ENCODE measurements around the gene INPP5A.
"Not testable (repeated sequence)": the region's sequence is repeated elsewhere in the genome, so short reads cannot be mapped to it uniquely, and the experiment has no call there.

The INPP5A gene

GRCh38 chr10:132592790-132593383 lies 55.3 kb downstream of the INPP5A start:
- DNase-seq (ENCODE audit: low read depth in 2 of 2, low spot score in 1 of 2), result no peak

GRCh38 chr10:132593389-132593788 lies 55.8 kb downstream of the INPP5A start:
- DNase-seq (ENCODE audit: low read depth in 2 of 2, low spot score in 1 of 2), result no peak

- DNase-seq (ENCODE audit: low read depth in 2 of 2, low spot score in 1 of 2), result no peak
These were observed 56.6 kb downstream of the INPP5A start for GRCh38 chr10:132593900-132594876.

GRCh38 chr10:132595021-132595420 lies 57.4 kb downstream of the INPP5A start:
- DNase-seq (ENCODE audit: low read depth in 2 of 2, low spot score in 1 of 2), result no peak

- DNase-seq (ENCODE audit: low read depth in 2 of 2, low spot score in 1 of 2), result no peak
These were observed 58.3 kb downstream of the INPP5A start for GRCh38 chr10:132595854-132596253.

- DNase-seq (ENCODE audit: low read depth in 2 of 2, low spot score in 1 of 2), result no peak
These were observed 59.2 kb downstream of the INPP5A start for GRCh38 chr10:132596742-132597279.

GRCh38 chr10:132597654-132598053 lies 60.1 kb downstream of the INPP5A start:
- no peak for DNase-seq (ENCODE audit: low read depth in 2 of 2, low spot score in 1 of 2)

GRCh38 chr10:132599023-132599618 lies 61.5 kb downstream of the INPP5A start:
- not testable (repeated sequence) for DNase-seq (ENCODE audit: low read depth in 2 of 2, low spot score in 1 of 2)

GRCh38 chr10:132599732-132600131 lies 62.1 kb downstream of the INPP5A start:
- no peak for DNase-seq (ENCODE audit: low read depth in 2 of 2, low spot score in 1 of 2)

- DNase-seq (ENCODE audit: low read depth in 2 of 2, low spot score in 1 of 2), result no peak
These were observed 62.8 kb downstream of the INPP5A start for GRCh38 chr10:132600416-132600815.

GRCh38 chr10:132601567-132601966 lies 64.0 kb downstream of the INPP5A start:
- no peak for DNase-seq (ENCODE audit: low read depth in 2 of 2, low spot score in 1 of 2)

GRCh38 chr10:132602614-132603013 lies 65.0 kb downstream of the INPP5A start:
- DNase-seq (ENCODE audit: low read depth in 2 of 2, low spot score in 1 of 2), result no peak

GRCh38 chr10:132603851-132604533 lies 66.4 kb downstream of the INPP5A start:
- no peak for DNase-seq (ENCODE audit: low read depth in 2 of 2, low spot score in 1 of 2)

- DNase-seq (ENCODE audit: low read depth in 2 of 2, low spot score in 1 of 2), result no peak
These were observed 67.1 kb downstream of the INPP5A start for GRCh38 chr10:132604686-132605085.

- no peak for DNase-seq (ENCODE audit: low read depth in 2 of 2, low spot score in 1 of 2)
These were observed 67.8 kb downstream of the INPP5A start for GRCh38 chr10:132605390-132605789.

GRCh38 chr10:132606031-132606491 lies 68.5 kb downstream of the INPP5A start:
- DNase-seq (ENCODE audit: low read depth in 2 of 2, low spot score in 1 of 2), result no peak

GRCh38 chr10:132606536-132607316 lies 69.1 kb downstream of the INPP5A start:
- no peak for DNase-seq (ENCODE audit: low read depth in 2 of 2, low spot score in 1 of 2)

- no peak for DNase-seq (ENCODE audit: low read depth in 2 of 2, low spot score in 1 of 2)
These were observed 69.9 kb downstream of the INPP5A start for GRCh38 chr10:132607491-132607890.

GRCh38 chr10:132607961-132608495 lies 70.4 kb downstream of the INPP5A start:
- no peak for DNase-seq (ENCODE audit: low read depth in 2 of 2, low spot score in 1 of 2)

Measured in stimulated activated CD8-positive, alpha-beta memory T cell treated with anti-CD3 and anti-CD28 coated beads, Interleukin-4, amount 100 ng/mL, for 4 hours (primary cell).